Neural cell (in vitro differentiated cells): Measurements from ENCODE around the gene UGT1A3. TPM values are rescaled to one million over a fixed set of nuclear protein-coding genes. Genes with fewer than 3 reads are reported as not detected.

Experiments used
- H2AFZ ChIP-seq: fragments of 200-600, 300-800 bp; sonication (generic), shearing (Covaris generic); 2 replicates; pipeline ENCODE4 v1.6.0; 2014; ENCODE audit warnings: low read depth, mild to moderate bottlenecking, antibody characterized with exemption, low read length, moderate library complexity
- H3F3A ChIP-seq: fragments of 200-600 bp; shearing (Covaris generic); 2 replicates; pipeline ENCODE4 v1.6.1; 2016; ENCODE audit warnings: mild to moderate bottlenecking, moderate library complexity, mixed read lengths, antibody characterized with exemption, low read length; ENCODE audit not compliant: insufficient read depth, poor library complexity, severe bottlenecking
- H3K27ac ChIP-seq: fragments of 200-600, 300-800 bp; sonication (generic), shearing (Covaris generic); 2 replicates; pipeline ENCODE4 v1.5.1; 2014; ENCODE audit warnings: mild to moderate bottlenecking, low read length, moderate library complexity
- H3K27me3 ChIP-seq: fragments of 300-800, 200-600 bp; sonication (generic), shearing (Covaris generic); 2 replicates; pipeline ENCODE4 v1.6.0; 2014; ENCODE audit warnings: mild to moderate bottlenecking, low read depth, low read length, moderate library complexity; ENCODE audit not compliant: insufficient read depth
- H3K36me3 ChIP-seq: fragments of 300-800, 200-600 bp; sonication (generic), shearing (Covaris generic); 2 replicates; pipeline ENCODE4 v1.5.1; 2014; ENCODE audit warnings: mild to moderate bottlenecking, antibody characterized with exemption, low read length, moderate library complexity; ENCODE audit not compliant: insufficient read depth
- H3K4me2 ChIP-seq: fragments of 300-800, 200-600 bp; sonication (generic), shearing (Covaris generic); 2 replicates; pipeline ENCODE4 v1.6.0; 2014; ENCODE audit warnings: mild to moderate bottlenecking, low read length
- H3K4me3 ChIP-seq: fragments of 300-800, 200-600 bp; sonication (generic), shearing (Covaris generic); 2 replicates; pipeline ENCODE4 v1.5.1; 2014; ENCODE audit warnings: mild to moderate bottlenecking, low read length, moderate library complexity
- H3K79me2 ChIP-seq: fragments of 200-600 bp; shearing (Covaris generic); replicated peaks from 2 replicates; pipeline ENCODE4 v1.6.0; 2014; ENCODE audit warnings: mild to moderate bottlenecking, low read length, moderate library complexity; ENCODE audit not compliant: insufficient read depth
- H3K9ac ChIP-seq: fragments of 300-800, 200-600 bp; sonication (generic), shearing (Covaris generic); 2 replicates; pipeline ENCODE4 v1.6.1; 2016; ENCODE audit warnings: mild to moderate bottlenecking, low read length, mixed read lengths
- H3K9me2 ChIP-seq: fragments of 200-600 bp; shearing (Covaris generic); 2 replicates; pipeline ENCODE4 v1.6.1; 2016; ENCODE audit warnings: mild to moderate bottlenecking, low read length, mixed read lengths; ENCODE audit not compliant: insufficient read depth
- H3K9me3 ChIP-seq: fragments of 200-600, 300-800 bp; sonication (generic), shearing (Covaris generic); 2 replicates; pipeline ENCODE4 v1.6.1; 2016; ENCODE audit warnings: mild to moderate bottlenecking, mixed run types, low read length, moderate library complexity, mixed read lengths
- H4K20me1 ChIP-seq: fragments of 200-600 bp; shearing (Covaris generic); 2 replicates; pipeline ENCODE4 v1.6.1; 2016; ENCODE audit warnings: mild to moderate bottlenecking, mixed run types; ENCODE audit not compliant: insufficient read depth
- CTCF ChIP-seq: fragments of 450-650 bp; IDR thresholded peaks from 2 replicates; pipeline ENCODE4 v1.5.1; 2014; ENCODE audit warnings: antibody characterized with exemption, mild to moderate bottlenecking, moderate library complexity; ENCODE audit not compliant: poor library complexity, severe bottlenecking
- EP300 ChIP-seq: fragments of 450-650 bp; conservative IDR thresholded peaks from 2 replicates; pipeline ENCODE4 v1.6.1; 2014; ENCODE audit warnings: antibody characterized with exemption, mild to moderate bottlenecking, moderate library complexity; ENCODE audit not compliant: poor library complexity, severe bottlenecking
- EZH2 ChIP-seq: fragments of 200-600, 300-800 bp; shearing (Covaris generic), sonication (generic); IDR thresholded peaks from 2 replicates; pipeline ENCODE4 v1.6.1; 2014; ENCODE audit warnings: antibody characterized with exemption, low read length, borderline replicate concordance, mild to moderate bottlenecking; ENCODE audit not compliant: insufficient read depth, poor library complexity, severe bottlenecking
- MXI1 ChIP-seq: fragments of 450-650 bp; conservative IDR thresholded peaks from 2 replicates; pipeline ENCODE4 v1.6.1; 2014; ENCODE audit warnings: antibody characterized with exemption, mild to moderate bottlenecking; ENCODE audit not compliant: poor library complexity, severe bottlenecking
- POLR2AphosphoS5 ChIP-seq: IDR thresholded peaks from 2 replicates; pipeline ENCODE4 v1.6.1; 2012
- RAD21 ChIP-seq: fragments of 450-650 bp; conservative IDR thresholded peaks from 2 replicates; pipeline ENCODE4 v1.6.1; 2014; ENCODE audit warnings: antibody characterized with exemption, mild to moderate bottlenecking, moderate library complexity
- REST ChIP-seq: IDR thresholded peaks from 2 replicates; pipeline ENCODE4 v1.6.1; 2012; ENCODE audit warnings: borderline replicate concordance
- SMC3 ChIP-seq: fragments of 450-650 bp; conservative IDR thresholded peaks from 2 replicates; pipeline ENCODE4 v1.6.1; 2014; ENCODE audit warnings: antibody characterized with exemption, mild to moderate bottlenecking, moderate library complexity; ENCODE audit not compliant: poor library complexity
- TAF1 ChIP-seq: IDR thresholded peaks from 2 replicates; pipeline ENCODE4 v1.6.1; 2012; ENCODE audit warnings: low read depth
- polyA plus RNA-seq: library from polyadenylated mRNA; depleted of rRNA; stranded (reverse); fragments of >200 nt; gene quantifications from 2 replicates; pipeline ENCODE4 v1.2.3, GENCODE V29; 2014

The UGT1A3 gene
- polyA plus RNA-seq, 1 donor from 2014 or later, result not detected

DNA sequence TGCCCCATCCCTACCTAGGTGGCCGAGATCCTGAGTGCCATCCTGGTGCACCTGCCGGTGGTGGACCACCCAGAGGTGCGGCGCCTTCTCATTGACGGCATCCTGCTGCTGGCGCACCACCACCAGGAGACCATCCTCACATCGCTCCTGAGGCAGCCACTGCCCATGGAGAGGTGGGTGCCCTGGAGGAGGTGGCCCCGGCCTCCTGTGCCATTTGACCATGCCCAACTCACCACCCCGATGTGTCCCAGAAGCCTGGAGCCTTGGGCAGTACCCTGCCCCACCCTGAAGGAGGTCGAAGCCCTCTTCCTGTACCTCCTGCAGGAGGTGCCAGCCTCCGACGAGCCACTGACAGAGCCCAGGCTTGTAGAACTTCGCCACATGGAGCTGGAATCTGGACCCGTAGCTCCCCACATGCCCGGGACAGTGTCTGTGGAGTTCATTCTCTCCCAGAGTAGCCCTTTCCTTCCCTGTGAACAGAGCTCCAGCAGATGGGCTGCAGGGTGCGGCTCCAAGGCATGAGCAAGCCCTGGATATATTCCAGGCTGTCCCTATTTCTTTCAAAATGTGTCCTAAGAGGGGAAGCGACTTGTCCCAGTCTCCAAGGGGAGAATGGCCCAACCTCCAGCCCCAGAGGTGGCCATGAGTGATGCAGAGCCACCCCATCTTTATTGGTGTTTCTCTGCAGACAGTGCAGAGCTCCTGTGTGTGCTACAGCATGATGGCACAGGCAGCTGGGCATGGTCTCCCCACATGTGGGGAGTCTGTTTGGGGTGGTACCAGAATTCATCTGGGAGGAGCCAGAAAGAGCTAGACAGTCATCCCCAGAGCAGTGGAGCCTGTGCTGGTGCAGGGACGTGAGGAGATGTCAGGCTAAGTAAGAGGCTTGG, 91.3 kb downstream of the UGT1A3 start:
- H3K9me2 ChIP-seq, result no peaks in the 10 kb centered on the region
- H3K79me2 ChIP-seq, result no peaks in the 10 kb centered on the region
- H2AFZ ChIP-seq, result no peak overlapping the region
- H3K9ac ChIP-seq, result no peak overlapping the region
- no peaks in the 10 kb centered on the region for H3F3A ChIP-seq
- H3K36me3 ChIP-seq, result no peaks in the 10 kb centered on the region
- no peaks in the 10 kb centered on the region for H3K27me3 ChIP-seq
- no peak for TF ChIP-seq REST
- TF ChIP-seq EP300, result no peak
- no peak for TF ChIP-seq POLR2AphosphoS5
- no peak for TF ChIP-seq EZH2
- TF ChIP-seq MXI1, result no peak
- no peak for TF ChIP-seq SMC3
- TF ChIP-seq CTCF, result no peak
- TF ChIP-seq TAF1, result no peak
- TF ChIP-seq RAD21, result no peak
- H3K4me3 ChIP-seq, result no peak overlapping the region
- no peak overlapping the region for H3K27ac ChIP-seq
- no peak overlapping the region for H3K4me2 ChIP-seq
- no peaks in the 10 kb centered on the region for H3K9me3 ChIP-seq
- H4K20me1 ChIP-seq, result no peaks in the 10 kb centered on the region

DNA sequence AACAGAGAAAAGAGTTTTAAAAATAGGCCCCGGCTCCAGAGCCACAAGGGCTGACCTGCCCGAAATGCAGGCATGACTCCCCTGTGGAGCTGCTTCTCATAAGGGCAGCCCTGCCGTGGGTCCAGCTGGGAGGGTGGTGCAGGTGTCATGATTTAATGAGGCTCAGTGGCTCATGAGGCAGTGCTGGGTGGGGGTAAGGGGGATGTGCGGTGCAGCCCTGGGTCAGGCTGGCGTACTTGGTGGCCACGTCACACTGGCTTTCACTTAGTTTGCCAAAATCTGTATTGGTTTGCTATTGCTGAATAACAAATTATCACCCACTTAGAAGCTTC, 91.9 kb downstream of the UGT1A3 start:
- no peaks in the 10 kb centered on the region for H3K36me3 ChIP-seq
- H3K9ac ChIP-seq, result no peak overlapping the region
- no peaks in the 10 kb centered on the region for H3K9me3 ChIP-seq
- H3K27me3 ChIP-seq, result no peaks in the 10 kb centered on the region
- no peak for TF ChIP-seq POLR2AphosphoS5
- TF ChIP-seq REST, result no peak
- no peak for TF ChIP-seq EZH2
- TF ChIP-seq MXI1, result no peak
- TF ChIP-seq CTCF, result no peak
- TF ChIP-seq EP300, result no peak
- no peak for TF ChIP-seq TAF1
- no peak for TF ChIP-seq SMC3
- TF ChIP-seq RAD21, result no peak
- H3K79me2 ChIP-seq, result no peaks in the 10 kb centered on the region
- no peak overlapping the region for H3K4me2 ChIP-seq
- H3K9me2 ChIP-seq, result no peaks in the 10 kb centered on the region
- H3K27ac ChIP-seq, result no peak overlapping the region
- no peaks in the 10 kb centered on the region for H4K20me1 ChIP-seq
- H3K4me3 ChIP-seq, result no peak overlapping the region
- H3F3A ChIP-seq, result no peaks in the 10 kb centered on the region
- no peak overlapping the region for H2AFZ ChIP-seq
